Endothelial cell of umbilical vein (primary cell): ENCODE data around the gene CACNG4.

Experiments
- EZH2 ChIP-seq: IDR thresholded peaks from 2 replicates; pipeline ENCODE4 v1.6.1; 2012; ENCODE audit warnings: borderline replicate concordance, low read depth, mild to moderate bottlenecking, moderate library complexity, low read length, inconsistent platforms; ENCODE audit not compliant: severe bottlenecking
- JUN ChIP-seq: IDR thresholded peaks from 2 replicates; pipeline ENCODE4 v1.6.1; 2011; ENCODE audit warnings: borderline replicate concordance, low read depth; ENCODE audit not compliant: insufficient read length, insufficient read depth
- MYC ChIP-seq: IDR thresholded peaks from one replicate; pipeline ENCODE4 v1.6.1; 2011; ENCODE audit warnings: mild to moderate bottlenecking, low read depth, low read length
- POLR2A ChIP-seq: IDR thresholded peaks from 2 replicates; pipeline ENCODE4 v1.6.1; 2012; ENCODE audit warnings: low read depth, mild to moderate bottlenecking, control low read depth, low read length
- POLR2AphosphoS5 ChIP-seq: IDR thresholded peaks from 2 replicates; pipeline ENCODE4 v1.6.1; 2012; ENCODE audit warnings: low read depth, mild to moderate bottlenecking, control low read depth, low read length, moderate library complexity; ENCODE audit not compliant: insufficient read depth
- TF ChIP-seq, protein P1 (sequence below), 2 donors: IDR thresholded peaks; 1 replicate in 1 of 2; 2 replicates in 1 of 2; pipeline ENCODE4 v1.5.1; 2011; ENCODE audit warnings: low read length in 2 of 2, mild to moderate bottlenecking in 2 of 2, moderate library complexity in 2 of 2, control low read depth in 1 of 2, inconsistent platforms in 1 of 2, low read depth in 1 of 2; ENCODE audit not compliant: insufficient read depth in 1 of 2; ENCODE audit errors: extremely low read depth in 1 of 2

DNA sequence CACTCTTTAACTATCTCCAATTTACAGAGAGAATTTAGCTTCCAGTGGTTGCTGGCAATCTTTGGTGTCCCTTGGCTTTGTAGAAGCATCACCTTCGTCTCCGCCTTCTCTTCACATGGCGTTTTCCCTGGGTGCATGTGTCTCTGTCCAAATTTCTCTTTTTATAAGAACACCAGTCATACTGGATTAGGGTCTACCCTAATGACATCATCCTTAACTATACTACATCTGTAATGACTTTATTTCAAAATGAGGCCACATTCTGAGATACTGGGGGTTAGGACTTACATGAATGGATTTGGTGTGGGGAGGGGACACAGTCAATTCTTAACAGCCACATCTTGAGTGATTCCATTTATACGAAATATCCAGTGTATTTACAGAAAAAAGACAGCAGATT is 22.2 kb downstream of the CACNG4 start:
- TF ChIP-seq, protein P1, sequence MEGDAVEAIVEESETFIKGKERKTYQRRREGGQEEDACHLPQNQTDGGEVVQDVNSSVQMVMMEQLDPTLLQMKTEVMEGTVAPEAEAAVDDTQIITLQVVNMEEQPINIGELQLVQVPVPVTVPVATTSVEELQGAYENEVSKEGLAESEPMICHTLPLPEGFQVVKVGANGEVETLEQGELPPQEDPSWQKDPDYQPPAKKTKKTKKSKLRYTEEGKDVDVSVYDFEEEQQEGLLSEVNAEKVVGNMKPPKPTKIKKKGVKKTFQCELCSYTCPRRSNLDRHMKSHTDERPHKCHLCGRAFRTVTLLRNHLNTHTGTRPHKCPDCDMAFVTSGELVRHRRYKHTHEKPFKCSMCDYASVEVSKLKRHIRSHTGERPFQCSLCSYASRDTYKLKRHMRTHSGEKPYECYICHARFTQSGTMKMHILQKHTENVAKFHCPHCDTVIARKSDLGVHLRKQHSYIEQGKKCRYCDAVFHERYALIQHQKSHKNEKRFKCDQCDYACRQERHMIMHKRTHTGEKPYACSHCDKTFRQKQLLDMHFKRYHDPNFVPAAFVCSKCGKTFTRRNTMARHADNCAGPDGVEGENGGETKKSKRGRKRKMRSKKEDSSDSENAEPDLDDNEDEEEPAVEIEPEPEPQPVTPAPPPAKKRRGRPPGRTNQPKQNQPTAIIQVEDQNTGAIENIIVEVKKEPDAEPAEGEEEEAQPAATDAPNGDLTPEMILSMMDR (IDR thresholded peaks at IDR 0.05; ENCODE audit: extremely low read depth in 1 of 2, insufficient read depth in 1 of 2, low read depth in 1 of 2, low read length in 2 of 2) = no peak
- TF ChIP-seq POLR2A (no peak), EZH2 (no peak), MYC (no peak), POLR2AphosphoS5 (no peak), JUN (no peak)
